GM19193 (cell line): ENCODE measurements around the gene CCDC69.

Experiments used
- POLR2A ChIP-seq: IDR thresholded peaks from 4 replicates; pipeline ENCODE4 v1.6.1; 2011; ENCODE audit not compliant: insufficient read depth, insufficient read length; ENCODE audit errors: extremely low read depth

CCDC69 gene

GRCh38 chr5:151150471-151151262 is 73.2 kb downstream of the CCDC69 start:
- TF ChIP-seq POLR2A = no peak

GRCh38 chr5:151148583-151148982 is 75.3 kb downstream of the CCDC69 start:
- no peak for TF ChIP-seq POLR2A

- no peak for TF ChIP-seq POLR2A
These were observed 76.9 kb downstream of the CCDC69 start for GRCh38 chr5:151147033-151147432.

GRCh38 chr5:151146061-151146460 is 77.8 kb downstream of the CCDC69 start:
- no peak for TF ChIP-seq POLR2A

GRCh38 chr5:151144922-151145321 is 79.0 kb downstream of the CCDC69 start:
- TF ChIP-seq POLR2A = no peak

GRCh38 chr5:151144275-151144674 is 79.6 kb downstream of the CCDC69 start:
- TF ChIP-seq POLR2A = no peak

- TF ChIP-seq POLR2A = no peak
These were observed 80.2 kb downstream of the CCDC69 start for GRCh38 chr5:151143645-151144044.

- no peak for TF ChIP-seq POLR2A
These were observed 81.0 kb downstream of the CCDC69 start for GRCh38 chr5:151142933-151143332.

GRCh38 chr5:151141535-151141934 is 82.4 kb downstream of the CCDC69 start:
- TF ChIP-seq POLR2A = peak; percentile 55

GRCh38 chr5:151140686-151141459 is 83.0 kb downstream of the CCDC69 start:
- no peak for TF ChIP-seq POLR2A

- TF ChIP-seq POLR2A = no peak
These were observed 84.2 kb downstream of the CCDC69 start for GRCh38 chr5:151139646-151140045.

- TF ChIP-seq POLR2A = no peak
These were observed 84.9 kb downstream of the CCDC69 start for GRCh38 chr5:151139015-151139414.

- TF ChIP-seq POLR2A = no peak
These were observed 85.8 kb downstream of the CCDC69 start for GRCh38 chr5:151138114-151138513.

GRCh38 chr5:151137067-151137825 is 86.6 kb downstream of the CCDC69 start:
- TF ChIP-seq POLR2A = no peak

- no peak for TF ChIP-seq POLR2A
These were observed 89.7 kb downstream of the CCDC69 start for GRCh38 chr5:151134228-151134627.
